Vagina (tissue), 2 donors: Measurements from ENCODE around the gene CSNK2A2. TPM values are rescaled to one million over a fixed set of nuclear protein-coding genes. Genes with fewer than 3 reads are reported as not detected.

ENCODE experiments used
- DNase-seq, 2 donors: peaks; one replicate each; pipeline ENCODE4 v3.0.0-alpha.2; 2017; ENCODE audit errors: extremely low spot score in 2 of 2
- H3K27ac ChIP-seq: fragments of 200-600 bp; sonication (generic); one replicate; pipeline ENCODE4 v1.5.1; 2019
- H3K27me3 ChIP-seq: fragments of 200-600 bp; sonication (generic); one replicate; pipeline ENCODE4 v1.5.1; 2019
- H3K36me3 ChIP-seq, 2 donors: fragments of 200-600 bp; sonication (generic); one replicate each; pipeline ENCODE4 v1.5.1; 2017 to 2019
- H3K4me1 ChIP-seq: fragments of 200-600 bp; sonication (generic); one replicate; pipeline ENCODE4 v1.5.1; 2019
- H3K4me3 ChIP-seq, 2 donors: fragments of 200-600 bp; sonication (generic); 1 replicate in 1 of 2; 2 replicates in 1 of 2; pipeline ENCODE4 v1.5.1; 2016 to 2019
- H3K9me3 ChIP-seq: fragments of 200-600 bp; sonication (generic); one replicate; pipeline ENCODE4 v1.5.1; 2019
- POLR2A ChIP-seq, 2 donors: fragments of 450-650 bp; IDR thresholded peaks; one replicate each; pipeline ENCODE4 v1.6.1; 2017; ENCODE audit warnings: antibody characterized with exemption in 2 of 2, mild to moderate bottlenecking in 2 of 2, moderate library complexity in 2 of 2
- POLR2AphosphoS5 ChIP-seq, 2 donors: sonication (generic); formaldehyde crosslinking; IDR thresholded peaks; one replicate each; pipeline ENCODE4 v1.9.0; 2017; ENCODE audit warnings: antibody characterized with exemption in 2 of 2, mild to moderate bottlenecking in 2 of 2, low read depth in 1 of 2; ENCODE audit not compliant: insufficient read depth in 1 of 2
- intact Hi-C: fragments of 100-400 bp; cut with DNase I; formaldehyde crosslinking; loops from one replicate; pipeline ENCODE4 v1.15.1; 2023
- total RNA-seq: library from RNA; depleted of rRNA; stranded (reverse); fragments of >200 nt; gene quantifications from one replicate; pipeline ENCODE4 v1.2.3, GENCODE V29; 2016
- TF ChIP-seq, protein P1 (sequence below), 3 experiments: fragments of 450-650 bp in 2 of 3; fragments of 200-600 bp in 1 of 3; sonication (generic) in 1 of 3; IDR thresholded peaks; one replicate each; pipeline ENCODE4 v1.5.1; 2017 to 2019; ENCODE audit warnings: antibody characterized with exemption in 3 of 3, mild to moderate bottlenecking in 2 of 3, moderate library complexity in 2 of 3

CSNK2A2 gene
- total RNA-seq, 1 donor from 2014 or later = 28.5 TPM

DNA sequence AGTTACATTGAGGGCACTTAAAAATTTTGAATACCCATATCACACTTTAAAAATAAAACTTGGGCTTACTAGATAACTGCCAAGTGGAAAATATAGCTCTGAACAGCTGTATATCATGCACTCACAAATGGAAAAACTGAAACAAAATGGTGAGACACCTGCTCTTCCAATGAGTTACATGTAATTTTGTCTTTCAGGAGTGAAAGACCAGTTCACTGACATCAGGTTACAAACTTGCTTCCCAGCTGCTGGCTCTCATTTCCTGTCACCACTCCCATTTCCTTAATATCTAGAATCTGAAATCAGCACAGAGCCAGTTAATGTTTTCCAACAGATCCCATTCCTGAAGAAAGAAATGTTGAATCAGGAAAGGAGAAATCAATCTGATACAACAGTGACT lies 10.8 kb downstream of the CSNK2A2 start:
- DNase-seq = no peak
- no peak overlapping the region for H3K27ac ChIP-seq
- peaks cover 0 to 77% of the 10 kb centered on the region in 2 donors for H3K36me3 ChIP-seq
- TF ChIP-seq POLR2AphosphoS5 (IDR thresholded peaks at IDR 0.05; ENCODE audit: insufficient read depth in 1 of 2, low read depth in 1 of 2) (no peak), POLR2A (IDR thresholded peaks at IDR 0.05) (no peak)
- TF ChIP-seq, protein P1, sequence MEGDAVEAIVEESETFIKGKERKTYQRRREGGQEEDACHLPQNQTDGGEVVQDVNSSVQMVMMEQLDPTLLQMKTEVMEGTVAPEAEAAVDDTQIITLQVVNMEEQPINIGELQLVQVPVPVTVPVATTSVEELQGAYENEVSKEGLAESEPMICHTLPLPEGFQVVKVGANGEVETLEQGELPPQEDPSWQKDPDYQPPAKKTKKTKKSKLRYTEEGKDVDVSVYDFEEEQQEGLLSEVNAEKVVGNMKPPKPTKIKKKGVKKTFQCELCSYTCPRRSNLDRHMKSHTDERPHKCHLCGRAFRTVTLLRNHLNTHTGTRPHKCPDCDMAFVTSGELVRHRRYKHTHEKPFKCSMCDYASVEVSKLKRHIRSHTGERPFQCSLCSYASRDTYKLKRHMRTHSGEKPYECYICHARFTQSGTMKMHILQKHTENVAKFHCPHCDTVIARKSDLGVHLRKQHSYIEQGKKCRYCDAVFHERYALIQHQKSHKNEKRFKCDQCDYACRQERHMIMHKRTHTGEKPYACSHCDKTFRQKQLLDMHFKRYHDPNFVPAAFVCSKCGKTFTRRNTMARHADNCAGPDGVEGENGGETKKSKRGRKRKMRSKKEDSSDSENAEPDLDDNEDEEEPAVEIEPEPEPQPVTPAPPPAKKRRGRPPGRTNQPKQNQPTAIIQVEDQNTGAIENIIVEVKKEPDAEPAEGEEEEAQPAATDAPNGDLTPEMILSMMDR (IDR thresholded peaks at IDR 0.05) = no peak
- no peak overlapping the region for H3K4me3 ChIP-seq
- H3K9me3 ChIP-seq = no peaks in the 10 kb centered on the region
- H3K4me1 ChIP-seq = no peaks in the 10 kb centered on the region
- H3K27me3 ChIP-seq = no peaks in the 10 kb centered on the region
- intact Hi-C loops = no loop called here

DNA sequence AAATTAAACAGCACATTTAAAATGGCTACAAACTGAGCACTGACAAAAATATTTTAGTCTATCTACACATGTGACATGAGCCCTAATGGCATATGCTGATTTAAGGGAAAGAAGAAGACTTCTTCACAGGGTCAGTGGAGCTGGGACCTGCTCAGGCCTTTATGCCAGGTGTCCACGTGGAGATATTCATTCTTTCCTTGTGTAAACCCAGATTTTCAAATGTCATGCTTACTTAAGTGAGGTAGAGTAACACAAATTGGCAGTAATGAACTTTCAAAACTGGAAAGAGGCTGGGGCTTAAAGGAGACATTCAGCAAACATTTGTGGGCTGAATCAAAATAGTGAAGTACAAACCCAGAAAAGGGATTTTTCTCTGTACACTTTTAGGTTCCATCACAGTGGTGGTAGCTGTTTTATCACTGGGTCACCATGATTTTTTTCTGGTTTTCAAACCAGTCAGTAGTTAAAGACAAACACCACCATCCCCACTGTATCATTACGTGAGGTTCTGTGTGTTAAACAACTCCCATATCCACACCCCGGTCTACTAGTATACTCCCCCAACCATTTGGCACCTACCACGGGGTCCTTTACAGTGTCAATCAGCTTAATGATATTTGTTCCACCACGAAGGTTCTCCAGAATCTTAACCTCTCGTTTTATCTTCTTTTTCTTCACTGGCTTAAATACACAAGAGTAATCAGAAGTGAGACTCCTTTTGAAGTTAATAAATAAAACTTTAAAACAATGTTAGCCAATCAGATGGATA lies 11.5 kb downstream of the CSNK2A2 start:
- Histone ChIP-seq H3K36me3 (peaks cover 0 to 75% of the 10 kb centered on the region in 2 donors), H3K27ac (no peak overlapping the region), H3K27me3 (no peaks in the 10 kb centered on the region), H3K4me3 (no peak overlapping the region), H3K4me1 (no peaks in the 10 kb centered on the region), H3K9me3 (no peaks in the 10 kb centered on the region)
- no peak for DNase-seq
- TF ChIP-seq POLR2A (IDR thresholded peaks at IDR 0.05) (no peak), POLR2AphosphoS5 (IDR thresholded peaks at IDR 0.05; ENCODE audit: insufficient read depth in 1 of 2, low read depth in 1 of 2) (no peak)
- TF ChIP-seq, protein P1 (IDR thresholded peaks at IDR 0.05) = no peak
- intact Hi-C loops = no loop called here

DNA sequence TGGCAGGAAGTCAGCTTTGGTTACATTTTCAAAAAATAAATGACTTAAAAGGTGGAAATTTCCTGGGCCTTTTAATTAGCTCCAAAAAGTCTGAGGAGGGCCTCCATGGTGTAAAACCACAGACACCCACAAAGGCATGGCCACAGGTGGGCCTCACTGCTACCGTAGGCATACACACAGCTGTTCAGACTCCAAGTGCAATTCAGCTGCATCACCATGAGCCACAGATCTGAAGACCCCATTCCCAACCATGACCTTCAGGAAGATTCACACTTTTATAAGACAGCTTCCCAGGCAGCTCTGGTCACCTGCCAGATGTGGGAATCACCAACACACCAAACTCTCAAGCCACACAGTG lies 20.6 kb downstream of the CSNK2A2 start:
- intact Hi-C loops = no loop called here
- peaks cover 0 to 20% of the 10 kb centered on the region in 2 donors for H3K36me3 ChIP-seq

DNA sequence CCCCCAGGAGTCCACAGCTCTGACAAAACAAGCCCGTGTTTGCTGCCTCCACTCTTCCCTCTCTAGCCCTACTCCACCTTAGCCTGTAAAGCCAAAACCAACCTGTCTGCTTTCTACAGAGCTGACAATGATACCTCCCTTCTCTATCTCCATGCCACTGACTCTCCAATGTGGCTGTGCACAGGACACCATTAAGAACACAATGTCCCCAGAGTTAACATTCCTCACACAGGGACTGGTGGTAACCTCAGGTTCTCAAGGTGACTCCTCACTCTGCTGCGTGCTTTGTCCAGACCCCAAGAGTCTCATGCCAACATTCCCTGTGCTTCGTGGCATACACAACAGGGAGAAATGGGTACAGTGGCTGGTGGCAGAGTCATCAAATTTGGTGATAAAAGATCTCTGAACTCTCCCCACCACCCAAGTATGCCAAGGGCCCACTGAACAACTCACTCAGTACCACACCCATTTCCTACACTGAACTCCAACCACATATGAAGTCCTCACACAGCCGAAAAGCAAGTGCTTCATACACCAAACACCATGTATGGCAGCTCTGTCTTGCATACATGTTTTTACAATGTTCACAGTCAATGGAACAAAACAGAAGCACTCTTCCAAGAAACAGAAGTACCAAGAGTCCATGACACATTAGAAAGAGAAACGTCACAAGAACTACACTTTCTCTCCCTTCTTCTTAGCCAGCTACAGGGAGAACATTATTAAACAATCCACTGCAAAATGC lies 21.1 kb downstream of the CSNK2A2 start:
- Histone ChIP-seq H3K9me3 (no peaks in the 10 kb centered on the region), H3K4me1 (no peaks in the 10 kb centered on the region), H3K4me3 (no peak overlapping the region), H3K36me3 (peaks cover 0 to 19% of the 10 kb centered on the region in 2 donors), H3K27me3 (no peaks in the 10 kb centered on the region), H3K27ac (no peak overlapping the region)
- intact Hi-C loops = no loop called here
- DNase-seq = no peak
- TF ChIP-seq POLR2A (IDR thresholded peaks at IDR 0.05) (no peak), POLR2AphosphoS5 (IDR thresholded peaks at IDR 0.05; ENCODE audit: insufficient read depth in 1 of 2, low read depth in 1 of 2) (no peak)
- TF ChIP-seq, protein P1 (IDR thresholded peaks at IDR 0.05) = no peak

More for the DNA sequence above, 20.6 kb downstream of the CSNK2A2 start:
- Histone ChIP-seq H3K27me3 (no peaks in the 10 kb centered on the region), H3K4me3 (no peak overlapping the region), H3K4me1 (no peaks in the 10 kb centered on the region), H3K27ac (no peak overlapping the region), H3K9me3 (no peaks in the 10 kb centered on the region)
- no peak for DNase-seq
- TF ChIP-seq, protein P1 (IDR thresholded peaks at IDR 0.05) = no peak
- TF ChIP-seq POLR2AphosphoS5 (IDR thresholded peaks at IDR 0.05; ENCODE audit: insufficient read depth in 1 of 2, low read depth in 1 of 2) = no peak
- no peak for TF ChIP-seq POLR2A (IDR thresholded peaks at IDR 0.05)

DNA sequence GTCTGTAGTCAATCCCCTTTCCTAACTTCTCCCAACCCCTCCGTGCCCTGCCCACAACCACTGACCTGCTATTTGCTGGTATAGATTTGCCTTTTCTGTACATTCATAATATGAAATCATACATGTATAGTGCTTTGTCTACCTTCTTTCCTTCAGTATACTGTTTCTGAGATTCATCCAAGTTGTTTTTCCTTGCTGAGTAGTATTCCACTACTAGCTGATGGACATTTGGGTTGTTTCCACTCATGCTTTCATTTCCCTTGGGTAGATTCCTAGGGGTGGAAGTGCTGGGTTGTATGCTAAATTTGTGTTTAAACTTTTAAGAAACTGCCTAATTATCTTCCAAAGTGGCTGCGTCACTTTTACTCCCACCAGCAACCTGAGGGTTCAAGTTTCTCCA lies 27.7 kb downstream of the CSNK2A2 start:
- intact Hi-C loops = no loop called here
- H3K27ac ChIP-seq = no peak overlapping the region
- H3K36me3 ChIP-seq = peaks cover 0 to 62% of the 10 kb centered on the region in 2 donors
- DNase-seq = no peak
- no peaks in the 10 kb centered on the region for H3K27me3 ChIP-seq
- H3K9me3 ChIP-seq = no peaks in the 10 kb centered on the region
- H3K4me1 ChIP-seq = no peaks in the 10 kb centered on the region
- TF ChIP-seq POLR2A (IDR thresholded peaks at IDR 0.05) (no peak), POLR2AphosphoS5 (IDR thresholded peaks at IDR 0.05; ENCODE audit: insufficient read depth in 1 of 2, low read depth in 1 of 2) (no peak)
- TF ChIP-seq, protein P1 (IDR thresholded peaks at IDR 0.05) = no peak
- no peak overlapping the region for H3K4me3 ChIP-seq
